GM12878 (cell line): ENCODE measurements around the gene MAPK8. TPM values are rescaled to one million over a fixed set of nuclear protein-coding genes. Genes with fewer than 3 reads are reported as not detected.

ENCODE experiments used
- ATAC-seq: fragments of 200-7000 bp; cut with Tn5 transposase; 3 replicates; pipeline ENCODE4 v1.9.1; 2020; ENCODE audit warnings: mild to moderate bottlenecking, moderate library complexity
- BruUV-seq: library from RNA; stranded (reverse); fragments of 400-500 nt; replicated peaks from 2 replicates; lab custom pipeline; 2021; lab: Mats Ljungman, UMichigan
- CTCF ChIA-PET: fragments of 300-600 bp; sonication (Branson Sonifier 250); formaldehyde crosslinking; extraction: SDS; loops from one replicate; lab custom pipeline; 2021; ENCODE audit warnings: inconsistent platforms; lab: Yijun Ruan, JAX
- POLR2A ChIA-PET: fragments of 350-600 bp; formaldehyde crosslinking; extraction: SDS; loops from one replicate; lab custom pipeline; 2021; ENCODE audit warnings: inconsistent platforms; lab: Charles Lee
- RAD21 ChIA-PET: fragments of 300-600 bp; sonication (Branson Sonifier 250); formaldehyde crosslinking; loops from one replicate; lab custom pipeline; 2023; ENCODE audit warnings: antibody characterized with exemption; ENCODE audit not compliant: unreplicated experiment; lab: Charles Lee
- SMC1A ChIA-PET: fragments of 300-600 bp; sonication (Branson Sonifier 250); formaldehyde crosslinking; loops from one replicate; lab custom pipeline; 2023; ENCODE audit not compliant: unreplicated experiment, uncharacterized antibody; lab: Charles Lee
- DNase-seq: peaks from one replicate; pipeline ENCODE4 v3.0.0-alpha.2; 2011; ENCODE audit warnings: low read depth, low spot score
- FAIRE-seq: peaks from 3 replicates; lab custom pipeline; 2011; peaks lifted over from hg19 to GRCh38; lab: Jason Lieb, UNC
- H2AFZ ChIP-seq: 2 replicates; pipeline ENCODE4 v1.6.0; 2011; ENCODE audit warnings: low read depth, low read length, control low read depth; ENCODE audit not compliant: control insufficient read depth
- H3K27ac ChIP-seq: 2 replicates; pipeline ENCODE4 v1.5.1; 2011; ENCODE audit warnings: control low read depth; ENCODE audit not compliant: control insufficient read depth, insufficient read depth
- H3K27me3 ChIP-seq, 2 experiments: replicated peaks in 1 of 2; 2 replicates each; pipeline versions ENCODE4 v1.6.0 to v1.6.1; 2011; ENCODE audit warnings: low read length in 1 of 2; ENCODE audit not compliant: control insufficient read depth in 2 of 2, insufficient read depth in 2 of 2
- H3K36me3 ChIP-seq, 2 experiments: 2 replicates each; pipeline ENCODE4 v1.5.1; 2011; ENCODE audit warnings: low read length in 1 of 2; ENCODE audit not compliant: control insufficient read depth in 2 of 2, insufficient read depth in 2 of 2
- H3K4me1 ChIP-seq: 2 replicates; pipeline ENCODE4 v1.6.1; 2011; ENCODE audit warnings: mild to moderate bottlenecking, low read length, moderate library complexity, mixed read lengths; ENCODE audit not compliant: control insufficient read depth, insufficient read depth
- H3K4me2 ChIP-seq: 2 replicates; pipeline ENCODE4 v1.6.0; 2011; ENCODE audit warnings: control low read depth; ENCODE audit not compliant: control insufficient read depth, insufficient read depth
- H3K4me3 ChIP-seq: fragments of 200-600 bp; sonication (generic); 2 replicates; pipeline ENCODE4 v1.5.1; 2016
- H3K79me2 ChIP-seq: 2 replicates; pipeline ENCODE4 v1.6.0; 2011; ENCODE audit warnings: low read length; ENCODE audit not compliant: control insufficient read depth, insufficient read depth
- H3K9ac ChIP-seq: 2 replicates; pipeline ENCODE4 v1.8.0; 2011; ENCODE audit warnings: low read length, control low read depth, mixed read lengths; ENCODE audit not compliant: control insufficient read depth, insufficient read depth
- H3K9me3 ChIP-seq: replicated peaks from 3 replicates; pipeline ENCODE4 v1.5.1; 2011; ENCODE audit warnings: mild to moderate bottlenecking, low read length; ENCODE audit not compliant: control insufficient read depth, insufficient read depth
- H4K20me1 ChIP-seq: 2 replicates; pipeline ENCODE4 v1.6.0; 2011; ENCODE audit not compliant: control insufficient read depth, insufficient read depth
- CTCF ChIP-seq, 3 experiments: IDR thresholded peaks in 2 of 3; conservative IDR thresholded peaks in 1 of 3; 2 replicates each; pipeline ENCODE4 v1.5.1; 2011; ENCODE audit warnings: low read depth in 3 of 3, low read length in 3 of 3, mild to moderate bottlenecking in 3 of 3, control low read depth in 2 of 3, moderate library complexity in 2 of 3, inconsistent platforms in 1 of 3, mixed read lengths in 1 of 3; ENCODE audit not compliant: control insufficient read depth in 2 of 3, insufficient read depth in 1 of 3; ENCODE audit errors: extremely low read depth in 1 of 3
- WGBS: methylation state at CpG from one replicate; pipeline ENCODE4 v1.1.6; 2016; ENCODE audit warnings: low lambda C conversion rate; ENCODE audit not compliant: insufficient replicate concordance, insufficient coverage; ENCODE audit errors: missing lambda C conversion rate; 5-methylcytosine and 5-hydroxymethylcytosine counted together
- in situ Hi-C: fragments of 300-500 bp; cut with MboI; formaldehyde crosslinking; loops from 9 replicates; pipeline ENCODE4 v1.14.3; 2018; ENCODE audit warnings: mixed read lengths
- intact Hi-C: fragments of 100-400 bp; cut with micrococcal nuclease; formaldehyde crosslinking; loops from one replicate; pipeline ENCODE4 v1.14.2; 2022; ENCODE audit not compliant: unreplicated experiment
- polyA plus RNA-seq, 11 experiments: library from polyadenylated mRNA; depleted of rRNA in 4 of 11; unstranded in 6 of 11; stranded (reverse) in 5 of 11; fragments of >200 nt; fragmentation: Nextera tagmentation in 4 of 11; fragmentation: Illumina TruSeq in 1 of 11; extraction: Ambion mirVana in 4 of 11; extraction: Trizol in 1 of 11; gene quantifications; 1 replicate in 1 of 11; 2 replicates in 10 of 11; pipeline versions ENCODE4 v1.2.1 to v1.2.3, GENCODE V29; 2011 to 2016; ENCODE audit warnings: inconsistent platforms in 2 of 11, missing spikeins in 2 of 11, low read depth in 1 of 11
- total RNA-seq, 4 experiments: library from RNA; depleted of rRNA in 3 of 4; stranded (reverse); fragments of >200 nt in 3 of 4; fragmentation: Illumina TruSeq in 1 of 4; extraction: Trizol in 1 of 4; gene quantifications; 2 replicates each; pipeline versions ENCODE4 v1.2.1 to v1.2.3, GENCODE V29; 2013 to 2021
- TF ChIP-seq, protein P1 (sequence below): fragments of 450-650 bp; IDR thresholded peaks from 2 replicates; pipeline ENCODE4 v1.6.1; 2016; ENCODE audit warnings: mild to moderate bottlenecking

The MAPK8 gene
- total and polyA plus RNA-seq, 10 of the 15 experiments (the other 5 are each of a cell fraction or from before 2014, with no cell fraction given) = 3.9 to 102 (median 40.0) TPM

- RAD21 ChIA-PET = interaction anchor here (0.6 to 5.2 kb wide), 11 partner anchors 11 to 89 kb away, joined by 3 to 45 read pairs (median 4); partner anchors contain the start of gene FRMPD2
- no peak for TF ChIP-seq CTCF (IDR thresholded peaks at IDR 0.05 in 2 of 3, conservative IDR thresholded peaks at IDR 0.05 in 1 of 3; ENCODE audit: control insufficient read depth in 2 of 3, extremely low read depth in 1 of 3, insufficient read depth in 1 of 3, low read depth in 3 of 3, low read length in 3 of 3)
- TF ChIP-seq, protein P1, sequence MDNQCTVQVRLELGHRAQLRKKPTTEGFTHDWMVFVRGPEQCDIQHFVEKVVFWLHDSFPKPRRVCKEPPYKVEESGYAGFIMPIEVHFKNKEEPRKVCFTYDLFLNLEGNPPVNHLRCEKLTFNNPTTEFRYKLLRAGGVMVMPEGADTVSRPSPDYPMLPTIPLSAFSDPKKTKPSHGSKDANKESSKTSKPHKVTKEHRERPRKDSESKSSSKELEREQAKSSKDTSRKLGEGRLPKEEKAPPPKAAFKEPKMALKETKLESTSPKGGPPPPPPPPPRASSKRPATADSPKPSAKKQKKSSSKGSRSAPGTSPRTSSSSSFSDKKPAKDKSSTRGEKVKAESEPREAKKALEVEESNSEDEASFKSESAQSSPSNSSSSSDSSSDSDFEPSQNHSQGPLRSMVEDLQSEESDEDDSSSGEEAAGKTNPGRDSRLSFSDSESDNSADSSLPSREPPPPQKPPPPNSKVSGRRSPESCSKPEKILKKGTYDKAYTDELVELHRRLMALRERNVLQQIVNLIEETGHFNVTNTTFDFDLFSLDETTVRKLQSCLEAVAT = 0 out of 2 replicates have a peak, but pooled peaks have one; percentile 36
- Histone ChIP-seq H3K27ac (no peak overlapping the region), H3K9ac (no peak overlapping the region), H3K4me3 (no peak overlapping the region), H4K20me1 (no peaks in the 10 kb centered on the region), H3K4me1 (peaks cover 28% of the 10 kb centered on the region), H3K79me2 (no peaks in the 10 kb centered on the region), H3K27me3 (no peaks in the 10 kb centered on the region), H3K36me3 (no peaks in the 10 kb centered on the region), H3K9me3 (peaks cover 2% of the 10 kb centered on the region; the same call in 2 of the 3 replicates), H3K4me2 (no peak overlapping the region), H2AFZ (no peak overlapping the region)
- ATAC-seq (no peak), DNase-seq (no peak), FAIRE-seq (no peak)
- intact Hi-C loops = no loop called here
- in situ Hi-C loops = no loop called here
- POLR2A ChIA-PET = interaction anchor here (1.0 to 6.7 kb wide), 3 partner anchors 12 to 15 kb away, joined by 4 to 43 read pairs (median 10); no protein-coding TSS in a partner anchor
- SMC1A ChIA-PET = interaction anchor here (0.6 to 8.0 kb wide), 19 partner anchors 12 to 93 kb away, joined by 3 to 87 read pairs (median 4); partner anchors contain the start of gene FRMPD2
- WGBS = 96% methylated on average over 9 of the region's 9 CpGs
- CTCF ChIA-PET = interaction anchor here (0.6 to 6.2 kb wide), 29 partner anchors 8 to 1402 kb away, joined by 3 to 87 read pairs (median 4); partner anchors contain the start of gene MAPK8
- BruUV-seq = no TSS peak
These were observed 16.2 kb upstream of the MAPK8 start for GRCh38 chr10:48290286-48290685.
